Endothelial cell (in vitro differentiated cells): ENCODE measurements around the gene CLDND2. TPM values are rescaled to one million over a fixed set of nuclear protein-coding genes. Genes with fewer than 3 reads are reported as not detected.

Source experiments
- DNase-seq: peaks from one replicate; pipeline ENCODE4 v3.0.0; 2021; ENCODE audit warnings: low spot score
- H3K27ac Mint-ChIP-seq: one replicate; pipeline ENCODE4 v1.8.0; 2021; ENCODE audit warnings: mixed read lengths, inconsistent platforms; ENCODE audit not compliant: unreplicated experiment
- H3K27me3 Mint-ChIP-seq: one replicate; pipeline ENCODE4 v1.8.0; 2021; ENCODE audit warnings: mild to moderate bottlenecking, moderate library complexity, mixed read lengths, inconsistent platforms; ENCODE audit not compliant: unreplicated experiment
- H3K36me3 Mint-ChIP-seq: one replicate; pipeline ENCODE4 v1.8.0; 2021; ENCODE audit warnings: mild to moderate bottlenecking, low read depth, mixed read lengths, inconsistent platforms; ENCODE audit not compliant: unreplicated experiment
- H3K4me1 Mint-ChIP-seq: one replicate; pipeline ENCODE4 v1.8.0; 2021; ENCODE audit warnings: mild to moderate bottlenecking, mixed read lengths, inconsistent platforms; ENCODE audit not compliant: unreplicated experiment
- H3K4me3 Mint-ChIP-seq: one replicate; pipeline ENCODE4 v1.8.0; 2021; ENCODE audit warnings: mild to moderate bottlenecking, mixed read lengths, inconsistent platforms; ENCODE audit not compliant: unreplicated experiment
- H3K9me3 Mint-ChIP-seq: one replicate; pipeline ENCODE4 v1.8.0; 2021; ENCODE audit warnings: mixed read lengths, inconsistent platforms; ENCODE audit not compliant: unreplicated experiment
- total RNA-seq: library from RNA; stranded (reverse); fragmentation: NEBNext Ultra II Directional; extraction: Animal tissue kit (Norgen Biotek cat#: 25700); gene quantifications from one replicate; pipeline ENCODE4 v1.2.1, GENCODE V29; 2021; ENCODE audit not compliant: unreplicated experiment
- TF ChIP-seq, protein P1 (sequence below): fragments of 200-600 bp; sonication (generic); IDR thresholded peaks from one replicate; pipeline ENCODE4 v1.5.0; 2021; ENCODE audit warnings: antibody characterized with exemption; ENCODE audit not compliant: unreplicated experiment

CLDND2 gene
- total RNA-seq, 1 donor from 2014 or later: not detected

DNA sequence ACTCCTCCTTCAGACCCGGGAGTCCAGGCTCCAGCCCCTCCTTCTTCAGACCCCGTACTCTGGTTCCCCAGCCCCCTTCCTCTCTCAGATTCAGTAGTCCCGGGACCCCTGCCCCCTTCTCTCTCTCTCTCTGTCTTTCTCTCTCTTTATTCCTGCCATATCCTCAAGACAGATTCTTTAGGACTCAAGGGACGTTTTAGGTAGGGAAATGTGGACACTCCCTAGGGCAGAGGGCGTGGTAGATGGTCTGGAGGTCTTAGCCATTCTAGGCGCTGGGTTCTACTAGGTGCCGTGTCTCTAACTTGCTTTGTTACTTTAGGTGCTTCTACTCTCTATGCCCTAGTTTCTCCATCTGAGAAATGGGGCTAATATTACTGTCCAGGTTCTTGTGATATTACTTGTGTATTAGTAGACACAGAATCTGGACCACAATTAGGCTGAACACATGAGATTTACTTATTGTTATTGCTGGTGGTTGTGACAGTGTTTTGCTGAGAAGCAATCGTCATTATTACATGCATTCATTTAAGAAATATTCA lies 22.3 kb upstream of the CLDND2 start:
- H3K9me3 Mint-ChIP-seq: no peaks in the 10 kb centered on the region
- H3K4me1 Mint-ChIP-seq: no peaks in the 10 kb centered on the region
- no peaks in the 10 kb centered on the region for H3K36me3 Mint-ChIP-seq
- no peak overlapping the region for H3K4me3 Mint-ChIP-seq
- peaks cover 6% of the 10 kb centered on the region for H3K27me3 Mint-ChIP-seq
- DNase-seq: no peak
- TF ChIP-seq, protein P1, sequence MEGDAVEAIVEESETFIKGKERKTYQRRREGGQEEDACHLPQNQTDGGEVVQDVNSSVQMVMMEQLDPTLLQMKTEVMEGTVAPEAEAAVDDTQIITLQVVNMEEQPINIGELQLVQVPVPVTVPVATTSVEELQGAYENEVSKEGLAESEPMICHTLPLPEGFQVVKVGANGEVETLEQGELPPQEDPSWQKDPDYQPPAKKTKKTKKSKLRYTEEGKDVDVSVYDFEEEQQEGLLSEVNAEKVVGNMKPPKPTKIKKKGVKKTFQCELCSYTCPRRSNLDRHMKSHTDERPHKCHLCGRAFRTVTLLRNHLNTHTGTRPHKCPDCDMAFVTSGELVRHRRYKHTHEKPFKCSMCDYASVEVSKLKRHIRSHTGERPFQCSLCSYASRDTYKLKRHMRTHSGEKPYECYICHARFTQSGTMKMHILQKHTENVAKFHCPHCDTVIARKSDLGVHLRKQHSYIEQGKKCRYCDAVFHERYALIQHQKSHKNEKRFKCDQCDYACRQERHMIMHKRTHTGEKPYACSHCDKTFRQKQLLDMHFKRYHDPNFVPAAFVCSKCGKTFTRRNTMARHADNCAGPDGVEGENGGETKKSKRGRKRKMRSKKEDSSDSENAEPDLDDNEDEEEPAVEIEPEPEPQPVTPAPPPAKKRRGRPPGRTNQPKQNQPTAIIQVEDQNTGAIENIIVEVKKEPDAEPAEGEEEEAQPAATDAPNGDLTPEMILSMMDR: no peak
- no peak overlapping the region for H3K27ac Mint-ChIP-seq

DNA sequence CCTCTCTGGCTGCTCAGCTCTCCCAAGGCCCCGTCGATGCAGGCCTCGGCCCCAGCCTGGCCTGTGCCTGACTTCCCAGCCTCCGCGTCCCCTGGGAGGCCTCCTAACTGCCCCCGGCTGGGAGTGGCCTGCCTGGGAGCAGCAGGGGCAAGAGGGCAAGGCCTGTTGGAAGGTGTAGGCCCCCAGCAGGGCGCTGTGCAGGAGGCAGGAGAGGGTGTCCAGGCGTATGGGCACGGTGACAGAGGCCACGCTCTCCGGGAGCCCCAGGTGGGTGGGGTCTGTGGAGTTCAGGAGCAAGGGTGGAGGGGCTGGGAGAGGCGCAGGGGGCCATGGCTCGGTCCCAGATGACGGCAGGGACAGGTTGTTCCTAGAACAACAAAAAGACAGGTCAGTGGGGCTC lies 20.3 kb upstream of the CLDND2 start:
- TF ChIP-seq, protein P1: no peak
- no peak for DNase-seq
- Mint-ChIP-seq H3K36me3 (no peaks in the 10 kb centered on the region), H3K27ac (no peak overlapping the region), H3K4me1 (no peaks in the 10 kb centered on the region), H3K9me3 (no peaks in the 10 kb centered on the region), H3K4me3 (no peak overlapping the region), H3K27me3 (peaks cover 6% of the 10 kb centered on the region)

DNA sequence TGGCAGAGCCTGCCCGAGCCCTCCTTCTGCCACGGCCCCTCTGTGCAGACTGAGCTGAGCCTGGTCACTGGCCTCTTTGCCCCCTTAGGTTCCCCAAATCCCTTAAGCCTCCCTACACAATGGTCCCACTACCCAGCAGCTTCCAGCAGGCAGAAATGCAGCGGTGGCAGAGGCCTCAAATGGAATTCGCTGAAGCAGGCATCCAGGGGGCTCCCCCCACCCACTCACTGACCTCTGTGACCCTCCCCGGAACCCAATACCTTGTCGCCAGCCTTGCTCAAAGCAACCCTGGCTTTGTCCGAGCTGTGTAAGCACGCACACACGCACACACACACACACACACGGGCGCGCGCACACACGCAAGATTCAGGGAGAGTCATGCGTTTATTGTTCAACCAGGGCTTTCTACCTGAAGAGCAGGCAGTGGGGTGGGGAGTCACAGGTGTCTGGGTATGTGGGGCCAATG lies 19.2 kb upstream of the CLDND2 start, which contains the start of gene LIM2:
Gene LIM2 (minus strand): TSS at position 51 of the 466 bp plus-strand sequence. CDS start 531 bp downstream, outside the sequence.
- TF ChIP-seq, protein P1: no peak
- H3K4me3 Mint-ChIP-seq: peak within 1 kb of the TSS; percentile 51
- no peak within 1 kb of the TSS for H3K27ac Mint-ChIP-seq
- DNase-seq: no peak
- H3K4me1 Mint-ChIP-seq: no peaks in the 10 kb centered on the region
- peaks cover 6% of the 10 kb centered on the region for H3K27me3 Mint-ChIP-seq
- no peaks in the 10 kb centered on the region for H3K9me3 Mint-ChIP-seq
- H3K36me3 Mint-ChIP-seq: no peaks in the 10 kb centered on the region

DNA sequence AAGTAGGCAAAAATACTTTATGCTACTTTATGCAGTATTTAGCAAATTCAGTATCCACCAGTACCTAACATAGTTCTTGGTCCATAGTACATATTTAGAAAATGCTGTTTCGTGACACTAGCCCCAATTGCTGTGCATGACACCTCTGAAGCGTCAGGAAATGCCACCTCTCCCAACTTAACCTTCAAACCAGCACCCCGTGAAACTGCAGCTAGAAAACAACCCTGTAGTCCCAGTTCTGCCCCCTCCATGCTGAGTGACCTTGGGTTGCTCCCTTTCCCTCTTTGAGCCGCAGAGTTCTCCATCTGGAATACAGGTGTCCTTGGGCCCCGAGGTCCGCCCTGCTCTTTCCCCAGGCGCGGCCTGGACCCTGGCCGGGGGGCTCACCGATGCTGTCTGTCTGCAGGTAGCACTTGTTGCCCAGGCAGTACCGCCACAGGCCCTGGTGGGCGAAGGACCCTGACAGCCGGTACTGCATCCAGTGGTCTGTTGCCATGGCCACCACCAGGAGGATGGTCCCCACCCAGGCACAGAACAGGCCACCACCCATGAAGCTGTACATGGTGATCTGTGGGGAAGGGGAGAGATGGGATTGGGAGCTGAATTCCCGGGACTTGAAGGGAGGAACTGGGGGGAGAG lies 18.2 kb upstream of the CLDND2 start:
- TF ChIP-seq, protein P1: no peak
- no peak for DNase-seq
- no peaks in the 10 kb centered on the region for H3K4me1 Mint-ChIP-seq
- peaks cover 3% of the 10 kb centered on the region for H3K36me3 Mint-ChIP-seq
- H3K27me3 Mint-ChIP-seq: peaks cover 6% of the 10 kb centered on the region
- no peak overlapping the region for H3K4me3 Mint-ChIP-seq
- peaks cover 4% of the 10 kb centered on the region for H3K9me3 Mint-ChIP-seq
- no peak overlapping the region for H3K27ac Mint-ChIP-seq

DNA sequence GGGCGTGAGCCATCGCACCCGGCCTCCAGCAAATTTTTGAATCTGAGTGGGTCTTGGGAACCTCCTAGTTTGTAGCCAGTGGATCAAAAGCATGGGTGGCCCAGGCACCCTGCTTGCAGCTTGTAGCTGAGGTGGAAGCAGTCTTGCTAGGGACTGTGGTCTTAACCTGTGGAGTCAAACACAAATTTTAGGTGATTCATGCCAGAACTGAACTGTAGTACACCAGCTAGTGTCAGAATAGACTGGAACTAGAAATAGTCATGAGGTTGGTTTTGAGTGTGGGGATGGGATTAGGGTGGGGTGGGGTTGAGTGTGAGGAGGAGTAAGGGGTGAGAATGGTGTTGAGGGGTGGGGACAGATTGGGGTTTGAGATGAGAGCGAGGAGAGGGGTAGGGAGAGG lies 13.2 kb upstream of the CLDND2 start:
- H3K36me3 Mint-ChIP-seq: peaks cover 3% of the 10 kb centered on the region
- peaks cover 4% of the 10 kb centered on the region for H3K9me3 Mint-ChIP-seq
- TF ChIP-seq, protein P1: no peak
- H3K27ac Mint-ChIP-seq: no peak overlapping the region
- H3K4me1 Mint-ChIP-seq: no peaks in the 10 kb centered on the region
- H3K4me3 Mint-ChIP-seq: no peak overlapping the region
- no peaks in the 10 kb centered on the region for H3K27me3 Mint-ChIP-seq
- no peak for DNase-seq
